HG03521 (cell line): ENCODE results near the gene ICOS.

Experiments
- ATAC-seq: cut with Tn5 transposase; IDR thresholded peaks from one replicate; pipeline ENCODE4 v1.9.1; 2021; ENCODE audit warnings: mild to moderate bottlenecking, moderate library complexity; ENCODE audit not compliant: unreplicated experiment

The ICOS gene

GRCh38 chr2:204005940-204006721 lies 69.6 kb downstream of the ICOS start:
- ATAC-seq, result no peak

GRCh38 chr2:204008352-204008751 lies 71.8 kb downstream of the ICOS start:
- no peak for ATAC-seq

- no peak for ATAC-seq
Measured at GRCh38 chr2:204010628-204011560, 74.3 kb downstream of the ICOS start.
